Panc1 (cell line): ENCODE data around the gene NUAK2. TPM values are rescaled to one million over a fixed set of nuclear protein-coding genes. Genes with fewer than 3 reads are reported as not detected.

Source experiments
- ATAC-seq: fragments of 200-7000 bp; cut with Tn5 transposase; 2 replicates; pipeline ENCODE4 v1.9.1; 2020; ENCODE audit warnings: mild to moderate bottlenecking, moderate library complexity
- BruUV-seq: library from RNA; stranded (reverse); fragments of 400-500 nt; replicated peaks from 2 replicates; lab custom pipeline; 2021; lab: Mats Ljungman, UMichigan
- CTCF ChIA-PET: fragments of 300-600 bp; sonication (Branson Sonifier 250); formaldehyde crosslinking; loops from one replicate; lab custom pipeline; 2022; ENCODE audit warnings: antibody characterized with exemption; lab: Charles Lee
- POLR2A ChIA-PET: fragments of 300-600 bp; sonication (Branson Sonifier 250); formaldehyde crosslinking; loops from one replicate; lab custom pipeline; 2022; ENCODE audit warnings: antibody characterized with exemption; lab: Charles Lee
- DNase-seq: peaks from one replicate; pipeline ENCODE4 v3.0.0-alpha.2; 2010; ENCODE audit warnings: low read depth, low spot score
- H3K27ac ChIP-seq: 2 replicates; pipeline ENCODE4 v1.5.1; 2011; ENCODE audit warnings: mild to moderate bottlenecking, low read length, inconsistent platforms
- H3K27me3 ChIP-seq: fragments of 200-500 bp; sonication (Bioruptor generic); 2 replicates; pipeline ENCODE4 v1.6.0; 2014; ENCODE audit warnings: low read length, inconsistent platforms; ENCODE audit not compliant: control insufficient read depth, insufficient read depth
- H3K36me3 ChIP-seq: fragments of 200-500 bp; sonication (Bioruptor generic); 2 replicates; pipeline ENCODE4 v1.5.1; 2014; ENCODE audit warnings: inconsistent platforms, mild to moderate bottlenecking, low read length, moderate library complexity; ENCODE audit not compliant: control insufficient read depth, insufficient read depth
- H3K4me1 ChIP-seq: 2 replicates; pipeline ENCODE4 v1.5.1; 2011; ENCODE audit warnings: inconsistent platforms, mild to moderate bottlenecking, low read length, moderate library complexity; ENCODE audit not compliant: control insufficient read depth, insufficient read depth
- H3K4me3 ChIP-seq, 2 experiments: 2 replicates each; pipeline ENCODE4 v1.5.1; 2011 to 2012; ENCODE audit warnings: low read depth in 2 of 2, low read length in 2 of 2, mild to moderate bottlenecking in 2 of 2, inconsistent platforms in 1 of 2, moderate library complexity in 1 of 2
- H3K9me3 ChIP-seq: fragments of 200-500 bp; sonication (Bioruptor generic); 2 replicates; pipeline ENCODE4 v1.5.1; 2014; ENCODE audit warnings: low read depth, mild to moderate bottlenecking, inconsistent platforms, low read length, moderate library complexity; ENCODE audit not compliant: control insufficient read depth, insufficient read depth
- CTCF ChIP-seq: fragments of 450-650 bp; IDR thresholded peaks from 2 replicates; pipeline ENCODE4 v1.5.1; 2017; ENCODE audit warnings: mild to moderate bottlenecking
- POLR2AphosphoS5 ChIP-seq: IDR thresholded peaks from 2 replicates; pipeline ENCODE4 v1.6.1; 2012; ENCODE audit warnings: mild to moderate bottlenecking, low read depth, low read length, moderate library complexity
- REST ChIP-seq, 2 experiments: IDR thresholded peaks; 2 replicates each; pipeline ENCODE4 v1.6.1; 2011 to 2012; ENCODE audit warnings: low read depth in 2 of 2, control low read depth in 1 of 2, low read length in 1 of 2, mild to moderate bottlenecking in 1 of 2, moderate library complexity in 1 of 2; ENCODE audit not compliant: insufficient read depth in 1 of 2
- SIN3A ChIP-seq: IDR thresholded peaks from 2 replicates; pipeline ENCODE4 v1.6.1; 2012; ENCODE audit warnings: low read depth, mild to moderate bottlenecking, low read length, moderate library complexity, borderline replicate concordance; ENCODE audit not compliant: insufficient read depth
- TCF7L2 ChIP-seq: IDR thresholded peaks from 2 replicates; pipeline ENCODE4 v1.6.1; 2011; ENCODE audit warnings: mild to moderate bottlenecking, low read depth, low read length, inconsistent platforms
- in situ Hi-C: cut with HindIII; loops from 2 replicates; pipeline ENCODE4 v1.10.0; 2016; ENCODE audit warnings: low sequenced_read_pairs, low pct_unique_long_range_greater_than_20kb
- intact Hi-C: fragments of 100-400 bp; cut with micrococcal nuclease; formaldehyde crosslinking; loops from one replicate; pipeline ENCODE4 v1.10.0; 2022; ENCODE audit not compliant: unreplicated experiment
- total RNA-seq: library from RNA; stranded (reverse); gene quantifications from one replicate; pipeline ENCODE4 v1.2.1, GENCODE V29; 2021; ENCODE audit not compliant: unreplicated experiment

Gene NUAK2
- total RNA-seq, 1 experiment from 2014 or later: 17.4 TPM

GRCh38 chr1:205369701-205370123 is 48.2 kb upstream of the NUAK2 start:
- Histone ChIP-seq H3K4me1 (no peaks in the 10 kb centered on the region), H3K4me3 (no peak overlapping the region), H3K36me3 (no peaks in the 10 kb centered on the region), H3K9me3 (no peaks in the 10 kb centered on the region), H3K27me3 (0 out of 2 replicates have a peak, but pooled peaks cover 2% of the 10 kb centered on the region), H3K27ac (no peak overlapping the region)
- ChIA-PET CTCF (no interaction called here), POLR2A (no interaction called here)
- in situ Hi-C loops (no loop called here), intact Hi-C loops (no loop called here)
- TF ChIP-seq REST (IDR thresholded peaks at IDR 0.05; ENCODE audit: insufficient read depth in 1 of 2, low read depth in 2 of 2, low read length in 1 of 2) (no peak), CTCF (no peak), SIN3A (no peak), POLR2AphosphoS5 (no peak), TCF7L2 (no peak)
- DNase-seq (no peak), ATAC-seq (no peak)
- BruUV-seq: no TSS peak

- no peak for TF ChIP-seq POLR2AphosphoS5
- TF ChIP-seq SIN3A: no peak
- no peak for TF ChIP-seq REST (IDR thresholded peaks at IDR 0.05; ENCODE audit: insufficient read depth in 1 of 2, low read depth in 2 of 2, low read length in 1 of 2)
- no peak for TF ChIP-seq TCF7L2
- TF ChIP-seq CTCF: no peak
- H3K4me1 ChIP-seq: no peaks in the 10 kb centered on the region
- ChIA-PET CTCF (no interaction called here), POLR2A (no interaction called here)
- H3K9me3 ChIP-seq: no peaks in the 10 kb centered on the region
- ATAC-seq (no peak), DNase-seq (no peak)
- intact Hi-C loops (no loop called here), in situ Hi-C loops (no loop called here)
- no peak overlapping the region for H3K4me3 ChIP-seq
- H3K27ac ChIP-seq: no peak overlapping the region
- H3K27me3 ChIP-seq: 0 out of 2 replicates have a peak, but pooled peaks cover 1% of the 10 kb centered on the region
- BruUV-seq: no TSS peak
- no peaks in the 10 kb centered on the region for H3K36me3 ChIP-seq
These were observed 46.9 kb upstream of the NUAK2 start for GRCh38 chr1:205368478-205368877.
